CD4-positive, alpha-beta T cell treated with Interleukin-4 for 4 hours (primary cell): Measurements from ENCODE around the gene POLD3.

Experiments
- DNase-seq: peaks from one replicate; pipeline ENCODE4 v3.0.0-alpha.2; 2020

Gene POLD3

DNA sequence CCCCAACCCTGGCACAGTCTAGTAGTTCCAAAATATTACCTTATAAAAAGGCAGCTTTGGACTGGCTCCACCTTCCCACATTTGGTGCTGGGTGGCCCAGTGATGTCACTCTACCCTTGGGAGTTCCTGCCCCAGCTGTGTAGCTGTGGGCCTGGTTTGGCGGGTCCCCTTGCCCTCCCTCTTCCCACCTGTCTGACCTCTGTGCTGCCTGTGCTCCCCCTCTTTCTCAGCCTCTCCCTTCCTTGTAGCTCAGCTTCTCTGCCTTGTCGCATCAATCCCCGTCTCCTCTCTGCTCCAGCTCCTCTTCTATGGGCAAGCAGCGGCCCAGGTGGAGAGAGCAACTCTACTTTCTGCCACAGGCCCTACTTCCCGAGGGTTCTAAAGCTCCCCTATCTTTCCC lies 84.2 kb downstream of the POLD3 start:
- no peak for DNase-seq

DNA sequence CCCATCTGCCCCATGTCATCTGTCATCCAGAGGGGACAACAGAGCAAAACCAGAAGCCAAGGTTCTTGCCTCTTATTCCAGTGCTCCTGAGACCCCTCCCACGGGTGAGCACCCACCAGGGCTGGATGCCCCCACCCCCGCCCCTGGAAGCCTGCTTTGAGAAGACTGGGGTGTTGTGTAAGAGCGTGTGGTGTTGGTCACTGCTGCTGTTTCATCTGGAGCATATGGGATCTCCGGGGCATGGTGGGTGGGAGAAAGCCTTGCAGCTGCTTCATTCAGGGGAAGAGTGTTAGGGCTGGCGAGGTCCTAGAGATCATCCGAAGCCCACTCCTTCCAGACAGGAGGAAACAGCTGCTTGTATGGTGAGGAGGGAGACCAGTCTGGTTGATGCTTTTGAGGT lies 84.7 kb downstream of the POLD3 start:
- DNase-seq = no peak

DNA sequence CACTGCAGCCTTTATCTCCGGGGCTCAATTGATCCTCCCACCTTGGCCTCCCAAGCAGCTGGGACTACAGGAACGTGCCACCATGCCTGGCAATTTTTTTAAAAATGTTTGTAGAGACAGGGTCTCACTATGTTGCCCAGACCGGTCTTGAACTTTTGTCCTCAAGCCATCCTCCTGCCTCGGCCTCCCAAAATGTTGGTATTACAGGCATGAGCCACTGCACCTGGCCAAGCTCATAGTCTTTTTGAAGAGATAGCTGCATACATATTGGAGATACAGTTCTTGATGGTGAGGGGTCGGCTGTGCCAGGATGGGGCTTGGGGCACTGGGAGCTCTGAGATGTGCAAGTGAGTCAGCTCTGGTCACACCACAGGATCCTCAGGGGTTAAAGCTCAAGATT lies 85.7 kb downstream of the POLD3 start:
- no peak for DNase-seq

DNA sequence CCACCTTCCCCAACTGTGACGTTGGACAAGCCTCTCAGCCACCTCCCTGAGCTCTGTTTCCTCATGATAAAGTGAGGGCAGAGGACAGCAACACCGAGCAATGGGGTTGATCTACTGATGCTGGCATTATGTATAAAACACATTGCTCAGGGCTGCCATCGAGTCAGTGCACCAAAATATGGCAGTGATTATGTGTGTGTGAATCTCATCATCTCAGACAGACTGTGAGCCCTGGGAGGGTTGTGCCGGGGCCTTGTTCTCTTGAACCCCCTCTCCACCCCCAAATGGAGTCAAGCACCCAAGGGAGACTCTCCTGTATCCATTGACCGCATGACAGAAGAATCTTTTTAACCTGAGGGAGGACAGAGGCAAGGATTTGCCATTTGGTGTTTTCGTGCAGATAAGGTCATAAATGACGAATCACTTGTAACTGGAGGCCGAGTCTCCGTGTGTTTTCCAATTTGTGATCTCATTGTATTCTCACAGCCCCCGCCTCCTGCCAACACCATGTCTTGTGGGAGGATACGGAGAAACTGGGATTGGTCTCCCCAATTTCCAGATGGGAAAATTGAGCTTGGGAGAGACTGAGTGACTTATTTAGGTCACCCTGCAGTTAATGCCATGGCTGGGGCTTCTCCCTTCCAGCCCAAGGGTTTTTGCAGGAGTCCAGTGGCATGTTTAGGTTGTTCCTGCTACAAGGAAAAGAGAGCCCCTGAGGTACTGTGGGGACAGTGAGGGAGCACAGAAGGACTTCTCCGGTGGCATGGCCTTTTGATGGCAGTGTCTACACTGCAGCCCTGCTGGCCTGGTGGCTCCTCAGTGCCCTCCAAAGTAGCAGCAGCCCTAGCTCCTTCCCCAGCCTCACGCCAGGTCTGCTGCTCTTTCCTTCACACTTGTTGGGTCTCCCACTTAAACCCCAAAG lies 86.5 kb downstream of the POLD3 start:
- DNase-seq = no peak

DNA sequence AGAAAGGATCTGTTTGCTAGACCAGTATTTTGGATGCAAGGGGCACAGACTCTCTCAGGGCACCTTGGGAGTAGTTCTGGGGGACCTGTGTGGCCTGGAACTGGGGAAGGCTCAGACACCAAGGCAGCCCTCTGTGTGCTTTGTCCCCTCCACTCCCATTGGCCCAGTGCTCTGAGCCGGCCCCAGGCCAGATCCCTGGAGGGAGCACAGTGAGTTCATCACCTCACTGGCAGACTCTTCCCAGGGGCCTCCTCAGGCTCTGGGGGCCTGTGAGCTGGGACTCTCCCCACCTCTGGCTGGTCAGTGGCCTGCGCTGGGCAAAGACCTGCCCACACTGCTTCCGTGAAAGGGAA lies 87.1 kb downstream of the POLD3 start:
- DNase-seq = no peak

DNA sequence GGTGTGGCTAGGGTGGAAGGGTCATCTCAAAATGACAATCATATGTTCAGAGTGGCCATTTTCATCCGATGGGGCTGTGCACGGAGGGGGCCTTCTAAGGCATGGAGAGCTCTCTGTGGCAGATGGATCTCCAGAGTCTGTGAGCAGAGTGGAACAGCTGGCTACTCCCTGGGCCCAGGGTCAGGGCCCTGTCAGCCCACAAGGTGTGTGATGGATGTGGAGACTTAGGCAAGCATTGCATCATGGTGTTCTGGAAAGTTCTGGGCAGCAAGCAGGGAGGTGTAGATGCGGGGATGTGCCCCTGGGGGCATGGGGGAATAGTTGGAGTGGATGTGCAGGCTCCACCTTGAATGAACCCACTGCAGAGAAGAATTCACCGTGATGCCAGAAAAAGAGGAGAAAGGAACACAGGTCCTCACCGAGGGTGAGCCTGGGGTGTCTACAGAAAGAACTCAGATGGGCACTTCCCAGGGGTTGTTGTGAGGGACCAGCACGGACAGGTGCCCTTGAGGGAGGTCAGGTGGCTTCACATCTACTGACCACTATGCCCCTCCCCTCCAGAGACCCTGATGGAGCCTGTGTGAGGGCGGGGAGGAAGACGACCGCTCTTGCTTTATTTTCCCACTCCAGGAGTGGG lies 87.8 kb downstream of the POLD3 start:
- DNase-seq = no peak

DNA sequence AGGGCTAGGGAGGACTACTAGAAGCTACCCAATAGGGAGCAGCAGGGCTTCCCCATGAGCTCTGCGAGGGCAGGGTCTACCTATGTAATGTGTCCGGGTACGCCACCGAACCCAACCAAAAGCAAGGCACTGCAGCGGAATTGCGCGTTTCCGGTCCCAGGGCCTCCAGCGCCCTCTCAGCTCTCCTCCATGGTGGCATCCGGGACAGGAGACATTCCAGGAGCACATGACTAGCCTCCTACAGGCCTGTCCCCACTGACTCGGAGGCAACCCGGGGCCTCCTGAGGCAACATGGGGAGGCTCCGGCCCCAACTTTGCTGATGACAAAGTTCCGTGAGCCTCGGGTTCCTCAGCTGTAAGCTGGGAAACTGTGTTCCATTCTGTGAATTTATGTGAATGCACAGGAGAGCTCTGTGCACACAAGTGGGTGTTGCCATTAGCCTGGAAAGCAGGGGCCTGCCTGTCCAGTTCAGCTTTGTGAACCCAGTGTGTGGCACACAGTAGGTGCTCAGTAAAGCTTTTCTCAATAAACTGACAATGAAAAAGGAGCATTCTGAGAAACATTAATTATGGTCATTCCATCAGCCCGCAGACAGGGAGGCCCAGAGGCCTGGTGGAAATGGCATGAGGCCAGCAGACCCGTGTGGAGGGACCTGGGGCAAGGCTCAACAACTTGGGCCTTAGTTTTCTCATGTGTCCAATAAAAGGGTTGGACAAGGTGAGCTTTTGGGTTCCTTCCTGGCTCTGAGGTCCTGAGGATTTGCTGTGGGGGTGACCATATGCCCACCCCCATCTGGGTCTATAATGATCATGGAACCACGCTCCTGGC lies 88.5 kb downstream of the POLD3 start:
- DNase-seq = no peak

DNA sequence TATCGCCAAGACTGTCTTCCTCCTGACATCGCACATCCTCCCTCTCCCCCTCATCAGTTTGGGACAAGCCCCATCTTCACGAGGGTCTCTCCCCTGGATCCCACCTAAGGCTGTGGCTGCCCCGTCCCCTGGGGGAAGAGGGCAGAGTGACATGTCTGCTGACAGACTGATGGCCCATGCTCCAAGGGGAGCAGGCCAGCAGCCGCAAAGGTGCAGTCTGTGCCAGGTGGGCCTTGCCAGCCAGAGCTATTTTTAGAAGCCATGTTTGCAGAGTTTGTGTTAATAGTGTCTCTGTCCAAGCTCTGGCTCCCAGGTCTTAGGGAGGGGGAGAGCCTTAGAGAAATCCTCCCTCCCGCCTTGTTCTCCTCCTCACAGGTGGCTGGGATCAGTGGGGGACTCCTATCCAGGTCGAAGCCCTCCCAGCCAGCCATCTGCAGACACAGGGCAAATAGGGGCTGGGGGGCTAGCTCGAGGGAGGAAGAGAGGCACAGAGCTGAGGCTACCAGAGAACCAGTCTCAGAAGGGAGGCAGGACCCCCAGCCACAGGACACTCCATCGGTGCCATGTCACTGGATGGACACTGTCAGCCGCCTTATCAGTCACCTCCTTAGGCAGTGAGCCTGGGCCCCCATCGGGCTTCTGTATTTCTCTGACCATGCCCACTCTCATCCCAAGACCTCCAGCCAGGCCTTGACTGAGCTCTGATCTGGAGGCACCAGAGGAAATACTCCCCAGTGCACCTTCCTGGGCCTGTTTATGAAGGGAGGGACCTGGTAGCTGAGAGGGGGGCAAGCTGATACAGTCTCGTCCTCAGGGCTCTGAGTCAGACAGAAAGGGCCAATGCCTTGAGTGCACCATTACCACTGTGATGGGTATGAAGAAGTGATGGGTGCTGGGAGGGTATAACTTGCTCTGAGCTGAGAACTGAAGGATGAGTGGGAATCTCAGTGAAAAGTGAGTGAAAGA lies 89.6 kb downstream of the POLD3 start:
- no peak for DNase-seq

DNA sequence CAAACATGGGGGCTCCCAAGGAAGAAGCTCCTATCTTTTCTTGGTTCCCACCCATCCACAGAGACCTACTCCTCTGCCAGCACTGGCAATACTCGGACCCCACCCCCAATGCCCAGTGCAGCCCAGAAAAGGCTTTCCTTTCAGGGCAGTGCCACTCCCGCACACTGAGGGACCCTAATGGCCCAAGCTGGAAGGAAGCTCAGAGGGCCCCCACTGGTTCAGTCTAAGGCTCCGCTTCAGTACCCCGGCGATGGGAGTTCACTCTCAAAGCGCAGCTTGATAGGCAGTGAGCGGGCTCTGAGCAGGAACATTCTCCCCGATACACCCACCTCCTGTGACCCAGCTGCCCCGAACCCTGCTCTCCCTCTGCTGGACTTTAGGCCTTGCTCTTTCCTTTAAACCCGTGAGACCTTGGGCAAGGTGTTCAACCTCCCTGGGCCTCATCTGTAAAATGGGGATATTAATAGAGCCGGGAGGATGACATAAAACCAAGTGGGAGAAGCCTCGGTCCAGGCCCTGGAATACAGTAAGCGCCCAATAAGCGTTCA lies 90.4 kb downstream of the POLD3 start:
- DNase-seq = no peak

DNA sequence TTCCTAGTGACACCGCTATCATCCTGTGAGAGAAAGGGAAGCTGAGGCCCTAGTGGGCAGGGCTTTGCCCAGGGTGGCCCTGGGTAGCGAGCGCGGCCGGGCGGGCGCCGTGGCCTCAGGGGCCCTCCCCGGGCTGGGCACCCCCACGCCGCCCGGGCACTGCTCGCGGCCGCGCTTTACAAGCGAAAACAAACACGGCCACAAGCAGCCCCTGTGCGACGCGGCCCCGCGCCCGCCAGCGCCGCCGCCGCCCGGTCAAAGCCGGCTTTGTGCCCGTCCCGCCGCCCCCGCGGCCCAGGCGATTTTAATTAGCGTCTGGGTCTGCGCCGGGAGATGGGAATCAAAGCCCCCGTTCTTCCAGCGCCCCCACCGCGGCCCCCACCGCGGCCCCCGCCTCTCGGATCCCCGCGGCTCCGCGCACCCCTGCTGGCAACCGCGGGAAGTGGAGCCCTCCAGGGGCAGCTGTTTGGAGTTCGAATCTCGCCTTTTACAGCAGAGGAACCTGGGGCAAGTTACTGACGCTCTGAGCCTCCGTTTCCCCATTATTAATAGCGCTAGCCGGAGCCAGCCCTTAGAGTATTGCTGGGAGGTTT lies 91.0 kb downstream of the POLD3 start:
- no peak for DNase-seq

DNA sequence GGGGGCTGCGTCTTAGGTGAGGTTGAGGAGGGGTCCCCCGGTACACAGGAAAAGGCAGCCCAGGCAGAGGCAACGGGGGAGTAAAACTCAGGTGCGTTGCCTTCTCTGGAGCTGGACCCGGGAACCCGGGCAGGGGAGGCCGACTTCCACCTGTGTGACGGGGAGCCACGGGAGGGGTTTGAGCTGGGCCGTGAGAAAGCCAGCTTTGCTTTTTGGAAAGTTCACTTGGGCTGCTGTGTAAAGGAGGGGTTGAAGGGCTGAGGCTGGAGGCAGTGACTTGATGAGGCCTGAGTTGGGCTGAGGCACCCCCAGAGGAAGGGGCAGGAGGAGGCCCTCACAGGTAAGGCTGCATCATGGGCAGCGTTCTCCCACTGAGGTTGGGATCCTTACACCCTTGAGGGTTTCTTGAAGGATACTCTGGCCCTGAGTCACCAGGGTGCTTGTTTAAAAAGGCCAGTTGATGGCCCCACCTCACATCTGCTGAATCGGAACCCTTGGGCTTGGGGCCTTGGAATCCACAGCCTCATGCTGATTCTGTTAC lies 91.6 kb downstream of the POLD3 start:
- DNase-seq = no peak

DNA sequence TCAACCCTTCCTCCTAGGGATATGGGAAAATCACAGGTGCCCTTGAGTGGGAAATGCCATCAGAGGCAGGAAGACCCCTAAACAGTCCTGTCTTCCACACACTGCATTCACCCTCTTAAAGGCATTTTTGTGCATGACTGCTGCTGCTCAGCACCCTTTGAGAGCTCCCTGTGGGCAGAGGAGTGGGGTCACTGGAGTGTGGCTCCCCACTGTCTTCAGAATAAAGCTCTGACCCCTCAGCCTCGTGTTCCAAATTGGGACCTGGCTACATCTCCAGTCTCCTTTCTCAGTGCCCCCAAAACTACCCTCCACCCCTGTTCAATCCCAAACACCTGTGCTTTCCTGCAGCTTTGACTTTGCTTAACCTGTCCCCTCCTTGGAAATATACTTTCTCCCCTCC lies 92.3 kb downstream of the POLD3 start:
- no peak for DNase-seq

DNA sequence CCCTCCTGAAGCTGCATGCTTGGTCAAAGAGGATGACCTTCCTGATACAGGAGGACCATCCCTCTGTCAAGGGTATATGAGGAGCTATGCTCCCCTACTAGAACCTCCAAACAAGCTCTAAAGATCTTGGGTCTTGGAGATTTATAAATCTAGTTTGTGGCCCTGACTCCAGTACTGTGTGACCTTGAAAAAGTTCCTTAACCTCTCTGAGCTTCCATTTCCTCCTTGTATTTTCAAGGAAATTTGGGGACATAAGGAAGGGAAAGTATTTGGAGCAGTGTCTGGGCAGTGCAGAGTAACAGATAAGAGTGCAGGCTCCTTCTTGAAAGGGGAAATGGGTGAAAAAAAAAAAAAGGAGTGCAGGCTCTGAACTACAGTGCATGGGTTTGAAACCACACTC lies 93.0 kb downstream of the POLD3 start:
- no peak for DNase-seq

DNA sequence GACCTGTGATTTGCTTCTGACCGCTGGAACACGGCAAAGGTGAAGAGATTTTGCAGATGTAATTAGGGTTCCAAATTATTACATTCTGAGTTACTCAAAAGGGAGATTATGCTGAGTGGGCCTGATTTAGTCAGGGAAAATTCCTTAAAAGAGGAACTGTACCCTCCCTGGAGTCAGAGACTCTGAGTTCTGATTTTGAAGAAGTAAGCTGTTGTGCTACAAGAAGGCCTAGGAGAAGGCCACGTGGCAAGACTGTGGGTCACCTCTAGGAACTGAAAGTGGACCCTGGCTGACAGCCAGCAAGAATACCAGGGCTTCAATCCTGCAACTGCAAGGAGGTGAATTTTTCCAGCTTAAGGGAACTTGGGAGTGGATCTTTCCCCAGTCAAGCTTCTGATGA lies 93.5 kb downstream of the POLD3 start:
- DNase-seq = peak; percentile 4

DNA sequence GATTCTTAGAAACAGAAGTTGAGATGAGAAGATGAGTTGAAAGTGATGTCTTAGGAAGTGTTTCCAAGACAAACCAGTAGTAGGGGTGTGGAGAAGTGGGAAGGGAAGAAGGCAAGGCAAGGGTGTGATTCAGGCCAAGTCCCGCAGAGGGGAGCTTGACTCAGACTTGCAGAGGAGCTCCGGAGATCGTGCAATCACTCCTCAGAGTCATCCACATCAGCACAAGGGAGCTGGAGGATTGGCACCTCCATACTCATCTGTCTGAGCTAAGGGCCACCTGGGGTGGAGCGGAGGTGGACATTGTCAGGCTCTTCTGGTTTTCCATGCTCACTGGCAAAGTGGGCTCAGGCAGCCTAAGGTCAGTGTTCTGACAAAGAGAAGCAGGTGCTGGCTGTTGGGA lies 94.4 kb downstream of the POLD3 start:
- no peak for DNase-seq

DNA sequence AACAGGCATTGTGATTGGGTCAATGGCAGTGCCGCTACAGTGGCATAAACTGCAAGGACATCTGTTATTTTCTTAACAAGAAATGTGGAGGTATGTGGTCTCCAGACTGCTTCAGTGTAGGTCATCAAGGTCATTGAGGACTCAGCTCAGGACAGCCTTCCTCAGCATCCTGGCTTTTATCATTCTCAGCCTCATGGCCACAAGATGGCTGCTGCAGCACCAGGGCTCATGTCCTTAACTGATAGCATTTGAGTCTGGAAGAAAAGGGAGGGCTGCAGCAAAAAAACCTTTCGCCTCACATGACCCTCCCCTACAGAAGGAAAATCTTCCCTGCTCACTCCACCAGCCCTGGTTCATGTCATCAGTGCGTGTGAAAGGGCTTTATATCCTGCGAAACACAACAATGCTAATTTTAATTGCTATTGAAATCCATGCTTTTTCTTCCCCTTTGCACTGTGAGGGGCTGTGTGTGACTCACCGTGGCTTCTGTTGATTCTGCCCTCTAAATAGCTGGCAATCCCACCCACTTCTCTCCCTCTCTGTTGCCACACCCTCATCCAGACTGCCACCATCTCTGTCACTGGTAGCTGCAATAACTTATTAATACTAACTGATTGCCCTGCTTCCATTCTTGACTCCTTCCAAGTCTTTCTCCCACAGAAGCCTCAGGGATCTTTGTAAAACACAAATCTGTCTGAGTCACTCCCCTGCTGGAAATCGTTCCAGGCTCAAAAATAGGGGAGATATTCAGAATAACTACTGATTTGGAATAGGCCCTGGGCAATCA lies 95.0 kb downstream of the POLD3 start:
- no peak for DNase-seq

DNA sequence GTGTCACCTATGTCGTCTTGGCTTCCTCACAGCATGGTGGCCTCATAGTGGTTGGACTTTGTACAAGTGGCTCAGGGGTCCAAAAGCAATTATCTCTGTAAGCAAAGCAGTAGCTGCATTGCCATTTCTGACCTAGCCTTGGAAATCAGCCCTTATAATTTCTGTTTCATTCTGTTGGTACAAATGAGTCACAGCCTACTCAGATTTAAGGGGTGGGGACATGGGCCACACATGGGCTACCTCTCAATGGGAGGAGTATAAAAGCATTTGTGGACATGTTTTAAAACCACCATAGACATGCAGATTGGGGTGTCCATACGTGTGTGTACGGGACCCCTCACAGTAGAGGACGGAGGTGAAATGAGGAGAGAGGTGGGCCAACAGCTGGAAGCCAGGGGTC lies 97.3 kb downstream of the POLD3 start:
- DNase-seq = no peak

DNA sequence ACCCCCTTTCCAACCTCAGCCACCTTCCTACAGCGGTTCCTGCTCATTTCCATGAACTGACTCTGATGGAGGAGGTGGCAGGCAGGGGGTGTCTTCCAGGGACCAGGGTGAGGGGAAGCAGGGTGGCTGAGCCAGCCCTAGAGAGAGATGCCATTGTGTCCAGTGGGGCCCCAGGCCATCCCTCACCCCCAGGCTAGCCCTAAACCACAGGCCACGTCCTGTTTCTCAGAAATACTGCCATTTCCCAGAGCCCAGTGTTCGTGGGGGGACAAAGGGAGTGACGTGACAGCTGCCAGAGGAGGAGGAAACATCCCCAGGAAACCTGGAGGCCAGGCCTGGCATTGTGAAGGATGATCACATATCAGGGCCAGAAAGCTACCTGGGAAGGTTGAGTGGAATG lies 99.4 kb downstream of the POLD3 start:
- DNase-seq = no peak
